Parathyroid adenoma (tissue), 2 donors: ENCODE measurements around the gene SDCBP2.

Experiments used
- H2AFZ ChIP-seq: fragments of 300-600 bp; sonication (generic); one replicate; pipeline ENCODE4 v1.7.0; 2017; ENCODE audit warnings: antibody characterized with exemption, mild to moderate bottlenecking
- H3K27ac ChIP-seq: fragments of 300-600 bp; sonication (generic); one replicate; pipeline ENCODE4 v1.7.0; 2017
- H3K27me3 ChIP-seq: fragments of 300-600 bp; sonication (generic); one replicate; pipeline ENCODE4 v1.7.0; 2017; ENCODE audit warnings: low read length; ENCODE audit not compliant: control insufficient read depth, insufficient read depth
- H3K36me3 ChIP-seq: fragments of 300-600 bp; sonication (generic); one replicate; pipeline ENCODE4 v1.7.0; 2017; ENCODE audit warnings: low read length; ENCODE audit not compliant: control insufficient read depth, insufficient read depth
- H3K4me1 ChIP-seq: fragments of 300-600 bp; sonication (generic); one replicate; pipeline ENCODE4 v1.7.0; 2017; ENCODE audit warnings: control low read depth
- H3K4me2 ChIP-seq: fragments of 300-600 bp; sonication (generic); one replicate; pipeline ENCODE4 v1.7.0; 2017; ENCODE audit warnings: low read length
- H3K4me3 ChIP-seq: fragments of 300-600 bp; sonication (generic); one replicate; pipeline ENCODE4 v1.7.0; 2017; ENCODE audit warnings: low read depth, low read length
- H3K79me2 ChIP-seq: fragments of 300-600 bp; sonication (generic); one replicate; pipeline ENCODE4 v1.7.0; 2017; ENCODE audit warnings: control low read depth
- H3K9ac ChIP-seq: fragments of 300-600 bp; sonication (generic); one replicate; pipeline ENCODE4 v1.7.0; 2017; ENCODE audit warnings: mild to moderate bottlenecking
- H3K9me3 ChIP-seq: fragments of 300-600 bp; sonication (generic); one replicate; pipeline ENCODE4 v1.7.0; 2017; ENCODE audit warnings: low read length; ENCODE audit not compliant: control insufficient read depth
- TF ChIP-seq, protein P1 (sequence below): fragments of 300-600 bp; sonication (generic); IDR thresholded peaks from one replicate; pipeline ENCODE4 v1.7.0; 2017; ENCODE audit warnings: antibody characterized with exemption, mild to moderate bottlenecking
- donor health status: primary hyperparathyroidism.

Gene SDCBP2

DNA sequence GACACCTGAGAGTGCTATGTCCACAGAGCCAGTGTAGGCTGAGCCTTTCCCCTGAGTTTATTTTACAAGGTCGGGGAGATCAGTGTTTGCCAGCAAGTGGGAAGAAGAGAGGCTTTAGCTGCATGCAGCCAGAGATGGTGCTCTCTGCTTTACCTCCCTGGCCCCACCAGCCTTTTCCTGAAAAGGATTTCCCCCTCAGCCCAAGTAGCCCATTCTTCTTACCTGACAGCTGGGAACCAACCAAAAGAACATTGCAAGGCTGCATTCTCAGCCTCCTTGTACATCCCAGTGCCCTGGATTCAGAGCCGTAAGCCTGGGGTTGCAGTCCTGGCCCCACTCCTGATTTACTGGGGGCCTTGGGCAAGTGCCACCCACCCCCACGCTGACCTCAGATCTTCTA, 46.0 kb downstream of the SDCBP2 start:
- TF ChIP-seq, protein P1, sequence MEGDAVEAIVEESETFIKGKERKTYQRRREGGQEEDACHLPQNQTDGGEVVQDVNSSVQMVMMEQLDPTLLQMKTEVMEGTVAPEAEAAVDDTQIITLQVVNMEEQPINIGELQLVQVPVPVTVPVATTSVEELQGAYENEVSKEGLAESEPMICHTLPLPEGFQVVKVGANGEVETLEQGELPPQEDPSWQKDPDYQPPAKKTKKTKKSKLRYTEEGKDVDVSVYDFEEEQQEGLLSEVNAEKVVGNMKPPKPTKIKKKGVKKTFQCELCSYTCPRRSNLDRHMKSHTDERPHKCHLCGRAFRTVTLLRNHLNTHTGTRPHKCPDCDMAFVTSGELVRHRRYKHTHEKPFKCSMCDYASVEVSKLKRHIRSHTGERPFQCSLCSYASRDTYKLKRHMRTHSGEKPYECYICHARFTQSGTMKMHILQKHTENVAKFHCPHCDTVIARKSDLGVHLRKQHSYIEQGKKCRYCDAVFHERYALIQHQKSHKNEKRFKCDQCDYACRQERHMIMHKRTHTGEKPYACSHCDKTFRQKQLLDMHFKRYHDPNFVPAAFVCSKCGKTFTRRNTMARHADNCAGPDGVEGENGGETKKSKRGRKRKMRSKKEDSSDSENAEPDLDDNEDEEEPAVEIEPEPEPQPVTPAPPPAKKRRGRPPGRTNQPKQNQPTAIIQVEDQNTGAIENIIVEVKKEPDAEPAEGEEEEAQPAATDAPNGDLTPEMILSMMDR, result no peak
- Histone ChIP-seq H3K79me2 (peaks cover 6% of the 10 kb centered on the region), H3K9me3 (no peaks in the 10 kb centered on the region), H3K4me1 (no peaks in the 10 kb centered on the region), H3K9ac (no peak overlapping the region), H3K27ac (no peak overlapping the region), H3K4me3 (no peak overlapping the region), H2AFZ (no peak overlapping the region), H3K36me3 (no peaks in the 10 kb centered on the region), H3K27me3 (no peaks in the 10 kb centered on the region), H3K4me2 (no peak overlapping the region)

DNA sequence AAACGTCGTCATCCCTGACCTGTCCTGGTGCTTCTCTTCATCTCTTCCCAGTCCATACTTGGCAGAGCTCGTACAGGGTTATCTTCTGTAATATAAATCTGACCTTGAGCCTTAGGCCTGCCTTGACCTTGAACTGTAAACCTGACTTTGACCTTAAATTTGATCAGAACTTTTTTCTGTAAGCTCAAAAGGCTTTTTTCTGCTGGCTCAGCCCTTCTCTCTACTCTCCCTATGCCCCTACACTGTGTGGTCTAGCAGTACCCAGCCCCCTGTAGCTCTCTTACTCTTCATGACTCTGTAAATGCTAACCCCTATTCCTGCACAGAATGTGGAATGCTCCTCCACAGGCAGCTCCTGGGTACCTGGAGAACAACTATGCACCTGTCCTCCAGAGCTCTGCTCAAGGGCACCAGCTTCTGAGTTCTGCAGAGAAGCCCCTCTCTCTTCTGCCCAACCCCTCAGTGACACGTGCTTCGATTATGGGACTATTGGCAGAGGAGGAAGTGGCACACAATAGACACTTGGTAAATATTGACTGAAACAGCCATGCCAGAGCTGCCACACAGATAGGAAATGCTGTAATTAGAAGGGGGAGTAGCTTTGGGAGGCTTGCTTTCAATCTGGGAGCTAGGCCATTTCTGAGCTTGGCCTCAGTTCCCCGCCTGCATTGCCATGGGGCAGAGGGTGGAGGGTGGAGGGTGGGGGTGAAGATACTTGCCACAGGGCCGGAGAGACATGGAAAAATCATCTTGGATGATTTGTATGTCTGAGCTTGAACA, 47.5 kb downstream of the SDCBP2 start:
- H3K79me2 ChIP-seq, result peaks cover 10% of the 10 kb centered on the region
- H3K4me3 ChIP-seq, result no peak overlapping the region
- no peak overlapping the region for H2AFZ ChIP-seq
- H3K4me1 ChIP-seq, result peaks cover 1% of the 10 kb centered on the region
- H3K9ac ChIP-seq, result no peak overlapping the region
- H3K36me3 ChIP-seq, result no peaks in the 10 kb centered on the region
- H3K9me3 ChIP-seq, result no peaks in the 10 kb centered on the region
- H3K4me2 ChIP-seq, result no peak overlapping the region
- H3K27ac ChIP-seq, result no peak overlapping the region
- no peaks in the 10 kb centered on the region for H3K27me3 ChIP-seq
- TF ChIP-seq, protein P1, result no peak

DNA sequence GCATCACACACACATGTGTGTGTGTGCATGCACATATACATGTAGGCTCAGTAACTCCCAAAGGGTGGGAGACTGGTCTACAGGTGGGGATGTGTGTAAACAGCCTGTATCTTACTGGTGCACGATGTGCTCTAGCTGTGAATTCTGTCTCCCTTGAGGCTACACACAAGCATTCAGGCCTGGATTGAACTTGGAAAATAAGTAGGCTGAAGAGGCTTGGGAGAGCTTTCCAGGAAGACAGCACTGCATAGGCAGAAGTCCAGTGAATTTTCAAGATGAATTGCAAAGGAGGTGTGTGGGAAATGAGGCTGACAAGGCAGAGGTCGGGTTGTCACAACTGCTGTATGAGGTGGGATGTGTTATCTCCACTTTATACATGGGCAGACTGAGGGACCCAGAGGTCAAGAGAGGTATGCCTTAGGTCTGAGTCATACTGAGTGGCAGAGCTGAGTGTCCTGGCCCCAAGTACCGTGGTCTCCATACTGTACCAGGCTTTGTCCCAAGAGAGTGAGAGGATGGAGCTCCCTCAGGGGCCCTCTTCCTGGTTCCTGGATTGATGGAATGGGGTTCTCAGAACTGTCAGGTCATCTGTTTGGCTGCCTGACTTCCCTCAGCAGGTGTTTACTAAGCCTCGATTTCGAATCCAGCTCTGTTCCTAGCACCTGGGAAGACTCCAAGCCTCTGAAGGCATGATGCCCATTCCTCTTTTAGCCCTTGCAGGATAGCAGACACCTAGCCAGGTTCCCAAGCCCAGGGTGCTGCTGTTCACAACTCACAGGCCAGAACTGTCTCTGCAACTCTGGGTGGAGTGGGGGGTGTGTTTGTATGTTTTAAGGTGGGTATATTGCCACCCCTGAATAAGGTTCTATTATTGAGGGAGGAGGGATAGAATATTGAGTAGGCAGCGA, 48.5 kb downstream of the SDCBP2 start:
- Histone ChIP-seq H3K27me3 (no peaks in the 10 kb centered on the region), H3K9me3 (no peaks in the 10 kb centered on the region), H2AFZ (no peak overlapping the region), H3K4me2 (no peak overlapping the region), H3K36me3 (no peaks in the 10 kb centered on the region), H3K4me3 (no peak overlapping the region), H3K4me1 (peaks cover 7% of the 10 kb centered on the region), H3K79me2 (peaks cover 12% of the 10 kb centered on the region), H3K27ac (no peak overlapping the region), H3K9ac (no peak overlapping the region)
- TF ChIP-seq, protein P1, result no peak

DNA sequence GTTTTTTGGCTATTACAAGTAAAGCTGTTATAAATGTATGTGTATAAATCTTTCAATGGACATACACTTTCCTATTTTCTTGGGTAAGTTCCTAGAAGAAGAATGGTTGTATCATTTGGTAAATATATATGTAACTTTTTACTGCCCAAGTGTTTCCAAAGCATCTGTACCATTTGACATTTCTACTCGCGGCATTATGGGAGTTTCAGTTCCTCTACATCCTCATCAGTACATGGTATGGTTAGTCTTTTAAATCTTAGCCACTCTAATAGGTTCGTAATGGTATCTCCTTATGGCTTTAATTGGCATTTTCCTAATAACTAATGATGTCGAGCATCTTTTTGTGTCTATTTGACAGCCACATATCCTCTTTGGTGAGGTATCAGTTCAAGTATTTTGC, 49.9 kb downstream of the SDCBP2 start:
- Histone ChIP-seq H3K9me3 (no peaks in the 10 kb centered on the region), H3K4me3 (no peak overlapping the region), H3K4me2 (no peak overlapping the region), H3K79me2 (peaks cover 12% of the 10 kb centered on the region), H3K27me3 (no peaks in the 10 kb centered on the region), H3K4me1 (peaks cover 7% of the 10 kb centered on the region), H3K27ac (no peak overlapping the region), H2AFZ (no peak overlapping the region), H3K36me3 (no peaks in the 10 kb centered on the region), H3K9ac (no peak overlapping the region)
- TF ChIP-seq, protein P1, result no peak
